CD4-positive, alpha-beta T cell treated with Interferon alpha-2 for 1 hour (primary cell): ENCODE results near the gene MTAP.
"Not testable (repeated sequence)": the region's sequence is repeated elsewhere in the genome, so short reads cannot be mapped to it uniquely, and the experiment has no call there.

Experiments used
- DNase-seq, 2 donors: peaks; one replicate each; pipeline ENCODE4 v3.0.0-alpha.2; 2020 to 2022

Gene MTAP

DNA sequence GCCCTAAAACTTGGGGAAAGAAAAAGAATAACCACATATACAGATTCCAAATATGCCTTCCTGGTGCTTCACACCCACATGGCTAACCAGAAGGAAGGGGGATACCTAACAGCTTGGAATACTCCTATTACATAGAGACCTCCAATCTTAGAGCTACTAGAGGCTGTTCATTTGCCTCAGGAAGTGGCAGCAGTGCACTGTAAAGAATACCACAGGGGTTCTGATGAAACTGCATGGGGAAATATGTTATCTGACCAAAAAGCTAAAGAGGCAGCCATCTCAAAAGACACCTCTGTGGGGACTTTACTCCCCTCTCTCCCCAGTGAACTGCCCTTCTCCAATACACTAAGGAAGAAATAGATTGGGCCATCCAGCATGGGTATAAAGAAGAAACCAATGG is 125.3 kb downstream of the MTAP start:
- no peak for DNase-seq

- no peak for DNase-seq
Observed at GRCh38 chr9:21931428-21931827, 129.0 kb downstream of the MTAP start.

DNA sequence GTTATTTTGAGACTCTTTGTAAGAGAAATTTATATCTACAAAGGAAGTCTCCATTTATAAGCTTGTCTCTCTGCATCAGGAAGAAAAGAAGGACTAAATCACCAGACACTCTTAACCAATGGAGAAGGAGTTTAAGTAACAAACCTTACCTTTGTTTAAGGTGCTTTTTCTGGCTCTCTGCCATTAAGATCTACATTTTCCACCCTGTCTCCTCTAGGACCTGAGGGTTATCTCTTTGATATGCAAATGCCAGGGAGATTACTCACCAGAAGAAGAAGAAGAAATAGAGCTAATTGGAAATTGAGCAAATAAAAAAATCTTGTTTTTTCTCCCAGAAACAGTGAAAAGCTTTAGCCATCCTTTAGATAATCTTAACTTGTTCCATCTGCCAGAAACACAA is 130.8 kb downstream of the MTAP start:
- no peak for DNase-seq

- no peak for DNase-seq
Observed at GRCh38 chr9:21933865-21934264, 131.4 kb downstream of the MTAP start.

GRCh38 chr9:21935631-21936030 is 133.2 kb downstream of the MTAP start:
- DNase-seq = no peak

GRCh38 chr9:21936161-21936560 is 133.7 kb downstream of the MTAP start:
- DNase-seq = no peak

DNA sequence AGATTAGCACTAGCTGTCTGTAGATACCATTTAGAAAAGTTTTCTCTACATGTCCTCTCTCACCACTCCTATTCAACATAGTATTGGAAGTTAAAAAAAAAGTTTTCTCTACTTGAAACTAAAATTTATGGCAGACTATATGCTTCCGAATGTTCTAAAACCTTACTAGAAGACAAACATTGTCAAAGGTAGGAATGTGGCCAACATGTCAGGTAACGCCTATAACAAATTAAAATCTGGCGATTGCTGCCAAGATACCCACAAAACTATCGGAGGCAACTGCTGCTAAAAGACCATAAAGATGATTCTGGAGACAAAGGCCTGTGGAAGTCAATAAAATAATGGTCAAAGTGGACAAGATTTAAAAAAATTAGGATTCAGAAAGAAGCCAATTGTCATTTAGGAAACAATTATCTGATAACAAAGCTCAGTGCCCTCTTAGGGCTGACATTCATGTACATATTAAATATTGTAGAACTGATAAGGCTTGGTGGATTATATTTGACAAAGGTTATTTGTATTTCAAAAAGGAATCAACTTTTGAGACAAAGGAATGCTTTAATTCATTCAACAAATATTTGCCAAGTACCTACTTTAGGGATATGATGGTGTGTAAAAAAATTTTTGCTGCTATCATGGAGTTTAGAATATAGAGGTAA is 139.0 kb downstream of the MTAP start:
- DNase-seq = no peak

GRCh38 chr9:21943464-21943863 is 141.0 kb downstream of the MTAP start:
- no peak for DNase-seq

GRCh38 chr9:21945606-21946005 is 143.2 kb downstream of the MTAP start:
- no peak for DNase-seq

DNA sequence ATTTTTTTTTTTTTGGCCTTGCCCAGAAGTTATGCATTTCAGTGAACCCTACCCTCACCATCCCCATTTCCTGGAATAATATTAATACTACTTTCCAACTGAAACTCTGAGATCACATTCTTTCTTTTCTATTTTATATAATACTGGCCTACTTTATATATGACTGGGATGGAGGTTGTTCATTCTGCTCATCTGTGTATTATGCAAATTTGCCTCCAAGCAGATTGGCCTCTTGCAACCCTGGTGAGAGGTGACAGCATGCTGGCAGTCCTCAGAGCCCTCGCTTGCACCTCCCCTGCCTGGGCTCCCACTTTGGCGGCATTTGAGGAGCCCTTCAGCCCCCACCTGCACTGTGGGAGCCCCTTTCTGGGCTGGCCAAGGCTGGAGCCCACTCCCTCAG is 156.4 kb downstream of the MTAP start:
- no peak for DNase-seq

DNA sequence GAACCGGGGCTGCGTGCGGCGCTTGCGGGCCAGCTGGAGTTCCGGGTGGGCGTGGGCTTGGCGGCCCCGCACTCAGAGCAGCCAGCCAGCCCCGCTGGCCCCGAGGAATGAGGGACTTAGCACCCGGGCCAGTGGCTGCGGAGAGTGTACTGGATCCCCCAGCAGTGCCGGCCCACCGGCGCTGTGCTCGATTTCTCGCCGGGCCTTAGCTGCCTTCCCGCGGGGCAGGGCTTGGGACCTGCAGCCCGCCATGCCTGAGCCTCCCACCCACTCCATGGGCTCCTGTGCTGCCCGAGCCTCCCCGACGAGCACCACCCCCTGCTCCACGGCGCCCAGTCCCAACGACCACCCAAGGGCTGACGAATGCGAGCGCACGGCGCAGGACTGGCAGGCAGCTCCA is 156.8 kb downstream of the MTAP start:
- DNase-seq = not testable (repeated sequence)

DNA sequence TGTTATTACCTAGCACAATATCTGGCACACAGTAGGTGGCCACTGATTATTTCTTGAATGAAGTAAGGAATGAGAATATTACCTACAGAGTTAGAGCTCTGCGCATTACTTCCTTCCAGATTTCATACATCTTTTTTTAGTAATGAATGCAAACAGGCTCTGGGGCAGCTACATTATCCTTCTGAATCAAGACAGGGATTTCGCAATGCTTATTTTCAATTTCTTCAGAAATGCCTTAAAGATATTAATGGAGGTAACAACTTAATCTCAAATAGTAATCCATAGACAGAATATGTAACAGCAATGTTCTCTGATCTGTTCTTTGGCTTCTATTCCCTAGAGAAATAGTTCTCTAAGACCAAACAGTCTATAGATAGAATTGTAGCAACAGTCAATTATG is 159.1 kb downstream of the MTAP start:
- no peak for DNase-seq

GRCh38 chr9:21964925-21965385 is 162.5 kb downstream of the MTAP start:
- peak; percentile 66 to 77 for DNase-seq

GRCh38 chr9:21965401-21965951 is 163.0 kb downstream of the MTAP start:
- DNase-seq = peak; percentile 36 to 57

DNA sequence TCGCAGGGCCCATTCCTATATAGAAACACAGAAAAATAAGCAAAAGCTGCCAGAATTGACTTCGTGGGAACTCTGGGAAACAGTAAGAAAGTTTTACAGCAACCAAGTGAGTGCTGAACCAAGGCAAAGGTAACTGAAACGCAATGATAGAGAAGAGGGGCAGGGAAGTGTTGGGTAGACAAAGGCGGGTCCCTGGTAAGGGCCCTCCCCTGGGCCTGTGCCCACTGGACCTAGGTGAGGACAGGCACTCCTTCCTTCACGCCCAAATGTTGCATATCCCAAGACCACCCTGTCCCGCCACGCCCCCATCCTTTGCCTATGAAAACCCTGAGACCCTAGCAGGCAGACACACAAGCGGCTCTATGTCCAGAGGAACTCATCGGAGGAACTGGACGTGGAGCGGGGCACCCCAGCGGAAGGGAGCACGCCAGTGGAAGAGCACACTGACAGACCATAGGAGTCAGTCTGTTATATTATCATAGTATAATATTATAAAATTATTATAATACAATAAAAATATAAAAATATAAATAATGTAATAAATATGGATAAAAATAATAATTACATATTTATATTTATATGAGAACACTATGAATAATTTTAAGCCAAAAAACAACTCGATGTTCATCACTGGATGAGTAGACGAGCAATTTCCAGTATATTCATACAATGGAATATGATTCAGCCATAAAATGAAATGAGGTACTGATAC is 163.9 kb downstream of the MTAP start:
- no peak for DNase-seq

- no peak for DNase-seq
Observed at GRCh38 chr9:21967169-21967568, 164.7 kb downstream of the MTAP start.

DNA sequence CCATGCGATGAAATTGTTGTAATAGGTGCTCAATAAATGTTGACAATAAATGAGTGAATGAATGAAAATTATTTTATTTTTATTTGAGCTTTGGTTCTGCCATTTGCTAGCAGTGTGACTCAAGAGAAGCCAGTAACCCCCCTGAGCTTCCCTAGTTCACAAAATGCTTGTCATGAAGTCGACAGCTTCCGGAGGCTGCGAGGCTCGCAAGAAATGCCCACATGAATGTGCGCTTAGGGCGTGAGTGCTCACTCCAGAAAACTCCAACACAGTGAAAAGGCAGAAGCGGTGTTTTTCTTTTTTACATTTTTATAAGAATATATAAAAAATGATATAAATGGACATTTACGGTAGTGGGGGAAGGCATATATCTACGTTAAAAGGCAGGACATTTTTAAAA is 165.3 kb downstream of the MTAP start:
- DNase-seq = peak in 1 of 2 donors; percentile 21

DNA sequence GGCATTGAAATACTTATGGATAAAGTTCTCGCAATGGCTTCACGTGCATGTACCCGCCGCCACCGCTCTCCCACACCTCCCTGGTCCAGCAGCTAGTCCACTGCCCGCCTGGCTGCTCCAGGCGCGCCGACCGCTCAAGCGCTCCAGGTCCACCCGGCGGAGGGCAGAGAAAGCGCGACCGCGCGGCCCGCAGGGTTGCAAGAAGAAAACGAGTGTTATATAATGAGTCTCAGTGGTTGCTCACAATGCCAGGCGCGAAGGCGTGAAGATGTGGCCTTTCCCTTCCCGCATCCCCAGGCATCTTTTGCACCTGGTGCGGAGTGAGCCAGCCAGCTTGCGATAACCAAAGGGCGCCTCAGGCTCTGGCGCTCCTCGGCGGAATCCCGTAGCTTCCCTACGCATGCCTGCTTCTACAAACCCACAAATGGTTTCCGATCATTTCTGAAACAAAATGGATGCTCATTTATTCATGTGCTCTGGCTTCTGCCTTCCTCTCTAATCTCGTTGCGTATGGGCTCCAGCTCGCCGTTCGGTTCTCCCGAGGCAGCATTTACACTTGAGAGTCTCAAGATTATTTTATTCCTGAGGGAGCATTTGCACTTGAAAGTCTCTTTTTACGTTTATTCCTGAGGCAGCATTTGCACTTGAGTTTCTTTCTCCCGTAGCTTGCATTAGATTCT is 166.0 kb downstream of the MTAP start:
- DNase-seq = no peak

GRCh38 chr9:21969011-21969940 is 166.8 kb downstream of the MTAP start:
- no peak for DNase-seq

DNA sequence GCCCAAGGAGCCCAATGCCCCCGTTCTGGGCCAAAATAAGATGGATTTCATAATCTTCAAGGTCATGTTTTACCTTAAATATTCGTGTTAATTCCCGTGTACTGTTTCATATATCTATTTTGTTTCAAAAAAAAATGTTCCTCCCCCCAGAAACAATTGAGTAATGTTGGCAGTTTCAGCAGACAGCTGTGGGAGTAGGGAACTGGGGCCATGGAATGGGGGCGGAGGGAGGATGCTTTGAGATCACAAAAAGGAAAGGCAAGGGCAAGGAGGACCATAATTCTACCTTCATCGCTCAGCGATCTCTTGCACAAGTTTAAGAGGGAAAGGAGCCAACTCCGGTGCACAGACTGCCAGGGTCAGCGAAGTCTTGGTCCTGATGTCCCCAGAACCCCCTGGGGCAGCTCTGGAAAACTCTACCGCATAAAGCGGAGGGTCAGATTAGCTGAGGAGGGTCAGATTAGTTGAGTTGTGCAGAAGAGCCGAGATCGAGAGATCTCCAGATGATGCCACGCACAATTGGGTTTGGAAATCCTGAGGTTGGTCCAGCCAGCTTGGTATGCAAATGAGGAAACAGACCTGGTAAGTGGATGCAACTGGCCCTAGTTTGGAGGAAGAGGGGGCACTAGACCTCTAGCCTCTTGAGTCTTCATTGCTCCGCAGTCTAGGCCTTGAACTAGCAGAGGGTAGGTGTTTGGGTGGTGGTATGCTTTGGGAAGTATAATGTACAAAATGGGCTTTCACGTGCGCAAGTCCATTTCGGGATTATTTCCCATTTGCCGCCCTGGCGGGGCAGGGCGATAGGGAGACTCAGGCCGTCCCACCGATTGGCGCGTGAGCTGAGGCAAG is 167.7 kb downstream of the MTAP start:
- no peak for DNase-seq

DNA sequence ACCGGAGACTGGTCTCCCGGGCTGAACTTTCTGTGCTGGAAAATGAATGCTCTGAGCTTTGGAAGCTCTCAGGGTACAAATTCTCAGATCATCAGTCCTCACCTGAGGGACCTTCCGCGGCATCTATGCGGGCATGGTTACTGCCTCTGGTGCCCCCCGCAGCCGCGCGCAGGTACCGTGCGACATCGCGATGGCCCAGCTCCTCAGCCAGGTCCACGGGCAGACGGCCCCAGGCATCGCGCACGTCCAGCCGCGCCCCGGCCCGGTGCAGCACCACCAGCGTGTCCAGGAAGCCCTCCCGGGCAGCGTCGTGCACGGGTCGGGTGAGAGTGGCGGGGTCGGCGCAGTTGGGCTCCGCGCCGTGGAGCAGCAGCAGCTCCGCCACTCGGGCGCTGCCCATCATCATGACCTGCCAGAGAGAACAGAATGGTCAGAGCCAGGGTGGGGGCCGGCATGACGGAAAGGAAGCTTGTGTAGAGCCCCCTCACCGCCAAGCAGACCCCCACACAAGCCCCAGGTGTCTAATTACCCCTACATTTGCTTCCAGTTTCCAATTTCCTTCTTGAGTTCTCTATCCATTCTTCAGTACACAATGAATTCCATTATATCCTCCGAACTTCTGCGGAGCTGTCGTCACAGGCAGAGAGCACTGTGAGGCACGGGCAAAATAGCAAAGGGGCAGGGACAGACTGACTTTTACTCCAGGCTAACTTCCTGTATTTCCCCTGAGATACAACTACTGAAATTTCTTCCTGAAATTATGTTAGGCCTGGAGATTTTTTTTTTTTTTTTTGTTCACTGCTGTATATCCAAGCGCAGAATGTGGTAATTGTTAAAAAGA is 168.6 kb downstream of the MTAP start:
- no peak for DNase-seq
